Effector CD8-positive, alpha-beta T cell (primary cell): ENCODE measurements around the gene LIMS1.
A peak's percentile ranks its signal among the peaks of the same experiment; 100 is the strongest.
"Not testable (repeated sequence)": the region's sequence is repeated elsewhere in the genome, so short reads cannot be mapped to it uniquely, and the experiment has no call there.

Experiments used
- DNase-seq: peaks from one replicate; lab custom pipeline; 2025; lab: John Stamatoyannopoulos, UW

LIMS1 gene

GRCh38 chr2:108548208-108549003, 14.1 kb downstream of the LIMS1 start:
- DNase-seq: no peak

- no peak for DNase-seq
Observed at GRCh38 chr2:108552566-108552965, 18.3 kb downstream of the LIMS1 start.

- DNase-seq: no peak
Observed at GRCh38 chr2:108553209-108553919, 19.1 kb downstream of the LIMS1 start.

- DNase-seq: no peak
Observed at GRCh38 chr2:108554528-108554927, 20.3 kb downstream of the LIMS1 start.

- DNase-seq: no peak
Observed at GRCh38 chr2:108555572-108555971, 21.3 kb downstream of the LIMS1 start.

DNA sequence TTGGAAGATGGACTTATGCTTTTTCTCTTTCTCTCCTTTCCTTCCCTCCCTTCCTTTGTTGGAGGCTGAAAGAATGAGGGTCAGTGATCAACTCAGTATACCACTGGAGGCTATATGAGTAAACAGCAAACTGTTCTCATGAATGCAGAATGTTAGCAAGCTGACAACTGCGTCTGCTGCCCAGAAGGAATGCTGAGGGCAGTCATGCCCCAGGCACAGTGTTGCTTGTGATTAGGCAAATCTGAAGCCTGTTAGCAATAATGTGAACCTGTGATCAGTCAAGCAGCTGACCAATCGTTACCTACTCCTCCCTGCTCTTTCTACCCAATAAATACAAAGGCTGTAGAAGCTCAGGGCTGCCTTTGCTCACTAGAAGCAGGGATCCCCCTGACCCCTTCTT, 22.3 kb downstream of the LIMS1 start:
- DNase-seq: not testable (repeated sequence)

DNA sequence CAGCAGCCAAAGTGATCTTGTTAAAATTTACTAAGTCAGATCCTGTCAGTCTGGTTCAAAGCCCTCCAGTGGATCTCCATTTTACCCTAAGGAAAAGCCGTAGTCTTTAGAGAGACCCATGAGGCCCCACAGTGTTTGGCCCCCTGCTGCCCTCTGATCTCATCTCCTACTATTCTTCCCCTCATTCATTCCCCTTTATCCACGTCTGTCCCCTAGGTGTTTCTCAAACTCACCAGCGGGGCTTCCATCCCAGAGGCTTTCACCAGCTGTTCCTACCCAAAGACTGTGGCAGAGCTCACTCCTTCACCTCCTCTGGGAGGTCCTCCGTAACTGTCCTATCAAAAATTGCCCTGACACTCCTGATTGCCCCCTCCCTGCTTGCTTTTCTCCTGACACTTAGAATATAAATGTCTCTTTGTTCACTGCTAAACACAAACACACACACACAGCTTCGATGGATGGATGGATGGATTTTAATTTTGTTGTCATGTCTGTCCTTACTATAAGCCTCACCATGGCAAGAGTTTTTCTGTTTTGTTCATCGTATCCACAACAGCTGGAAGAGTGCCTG, 26.1 kb downstream of the LIMS1 start:
- no peak for DNase-seq

- no peak for DNase-seq
Observed at GRCh38 chr2:108560895-108561530, 26.7 kb downstream of the LIMS1 start.

GRCh38 chr2:108562274-108562673, 28.0 kb downstream of the LIMS1 start:
- no peak for DNase-seq

- no peak for DNase-seq
Observed at GRCh38 chr2:108564510-108564909, 30.2 kb downstream of the LIMS1 start.

- no peak for DNase-seq
Observed at GRCh38 chr2:108565778-108566375, 31.6 kb downstream of the LIMS1 start.

- DNase-seq: no peak
Observed at GRCh38 chr2:108570416-108570815, 36.1 kb downstream of the LIMS1 start.

DNA sequence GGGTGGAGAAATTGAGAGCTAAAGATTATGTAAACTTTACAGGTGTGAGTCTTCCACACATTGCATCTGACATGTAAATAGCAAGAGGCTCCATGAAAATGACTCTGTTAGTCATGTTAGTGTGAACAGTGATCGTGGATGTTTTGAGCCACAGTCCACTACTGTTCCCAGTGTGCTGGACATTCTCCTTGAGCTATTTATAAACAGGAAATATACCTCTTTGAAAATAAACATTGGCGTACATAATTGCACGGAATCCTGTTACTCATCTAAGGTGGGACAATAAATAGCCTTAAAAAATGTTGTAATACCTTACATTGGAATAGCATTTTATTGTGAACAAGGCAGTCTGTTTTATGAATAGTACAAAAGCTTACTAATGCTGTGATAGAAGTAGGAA, 37.0 kb downstream of the LIMS1 start:
- DNase-seq: no peak

DNA sequence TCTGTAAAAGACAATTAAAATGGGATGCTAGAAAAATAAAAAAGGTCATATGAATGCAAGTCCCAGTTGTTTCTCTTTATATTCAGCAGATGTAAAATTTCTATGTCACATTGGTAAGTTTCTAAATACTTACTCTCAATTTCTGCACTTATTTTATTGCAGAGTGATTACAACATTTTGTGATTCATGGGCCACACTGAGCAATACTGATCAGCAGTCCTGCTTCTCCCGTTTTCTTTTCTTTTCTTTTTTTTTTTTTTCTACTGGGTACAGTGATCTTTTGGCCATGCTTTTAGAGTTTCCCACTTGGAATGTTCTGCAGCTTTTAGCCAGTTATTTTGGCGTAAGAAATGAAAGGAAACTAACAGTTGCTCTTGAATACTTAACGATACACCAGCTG, 38.8 kb downstream of the LIMS1 start:
- no peak for DNase-seq

GRCh38 chr2:108574332-108574731, 40.1 kb downstream of the LIMS1 start:
- no peak for DNase-seq

GRCh38 chr2:108575132-108575966, 41.1 kb downstream of the LIMS1 start:
- no peak for DNase-seq

- DNase-seq: no peak
Observed at GRCh38 chr2:108577099-108577498, 42.8 kb downstream of the LIMS1 start.

GRCh38 chr2:108579623-108580022, 45.4 kb downstream of the LIMS1 start:
- DNase-seq: no peak

DNA sequence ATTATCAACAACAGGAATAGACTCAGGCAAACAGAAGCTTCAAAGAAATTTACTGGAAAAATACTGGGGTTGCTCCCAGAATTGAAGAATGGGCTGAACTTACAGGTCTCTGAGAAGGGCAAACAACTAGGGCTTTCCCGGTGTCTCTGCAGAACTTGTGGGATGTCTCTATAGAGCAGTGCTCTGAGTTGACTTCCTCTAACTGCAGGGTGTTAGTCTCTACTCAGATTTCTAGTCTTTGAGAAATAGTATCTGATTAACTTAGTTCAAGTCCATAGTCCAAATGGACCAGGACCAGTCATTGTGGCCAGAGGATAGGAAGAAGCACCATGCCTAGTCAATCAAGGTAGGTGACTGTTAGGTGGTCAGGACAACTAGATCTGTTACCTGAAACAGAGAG, 45.8 kb downstream of the LIMS1 start:
- DNase-seq: no peak

GRCh38 chr2:108583903-108584520, 49.7 kb downstream of the LIMS1 start:
- peak; percentile 7 for DNase-seq

DNA sequence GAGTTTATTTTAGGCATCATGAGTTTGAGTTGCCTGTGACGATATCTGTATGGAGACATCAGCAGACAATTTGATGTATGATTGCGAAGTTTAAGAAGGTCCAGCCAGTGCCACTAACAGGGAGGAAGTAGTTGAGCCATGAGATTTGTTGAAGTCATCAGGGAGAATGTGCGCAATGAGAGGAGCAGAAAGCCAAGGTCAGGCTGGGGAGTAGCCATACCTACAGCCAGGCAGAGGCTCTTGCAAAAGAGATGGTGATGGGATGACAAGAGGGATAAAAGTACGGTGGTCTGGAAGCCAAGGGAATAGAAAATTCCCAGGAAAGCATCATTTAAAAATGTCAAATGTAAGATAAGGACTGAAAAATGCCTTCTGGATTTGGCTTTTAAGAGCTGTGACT, 51.2 kb downstream of the LIMS1 start:
- DNase-seq: no peak
